Right cardiac atrium (tissue), 5 donors: Measurements from ENCODE around the gene CGB3. TPM values are rescaled to one million over a fixed set of nuclear protein-coding genes. Genes with fewer than 3 reads are reported as not detected.
"Not testable (repeated sequence)": the region's sequence is repeated elsewhere in the genome, so short reads cannot be mapped to it uniquely, and the experiment has no call there.

Source experiments
- ATAC-seq, 2 donors: fragments of 200-7000 bp; cut with Tn5 transposase; one replicate each; pipeline versions ENCODE4 v1.8.0 to v1.9.1; 2020; ENCODE audit warnings: moderate library complexity in 2 of 2, mild to moderate bottlenecking in 1 of 2
- DNase-seq, 3 donors: peaks; one replicate each; pipeline ENCODE4 v3.0.0-alpha.2; 2020
- H3K27ac ChIP-seq: one replicate; pipeline ENCODE4 v1.5.1; 2013; ENCODE audit warnings: mild to moderate bottlenecking, low read length, control low read depth, moderate library complexity
- H3K27me3 ChIP-seq: one replicate; pipeline ENCODE4 v1.6.1; 2013; ENCODE audit not compliant: control insufficient read depth, insufficient read depth
- H3K4me1 ChIP-seq: one replicate; pipeline ENCODE4 v1.6.1; 2013; ENCODE audit warnings: low read length; ENCODE audit not compliant: control insufficient read depth, insufficient read depth
- H3K4me3 ChIP-seq: one replicate; pipeline ENCODE4 v1.5.1; 2013; ENCODE audit warnings: low read length, control low read depth
- H3K9me3 ChIP-seq: one replicate; pipeline ENCODE4 v1.6.1; 2013; ENCODE audit warnings: low read length; ENCODE audit not compliant: control insufficient read depth
- WGBS: extraction: QIAGEN DNeasy Blood & Tissue Kit; methylation state at CpG from one replicate; pipeline ENCODE4 v1.1.7; 2013; 5-methylcytosine and 5-hydroxymethylcytosine counted together
- intact Hi-C, 4 donors: fragments of 100-400 bp; cut with DNase I; formaldehyde crosslinking; loops; one replicate each; pipeline versions ENCODE4 v1.11.0 to v1.14.0; 2022 to 2023
- long read RNA-seq, 4 donors: library from polyadenylated mRNA; unstranded; transcript quantifications; one replicate each; pipeline ENCODE4 v2.0.0, GENCODE V29; 2020 to 2021
- polyA plus RNA-seq: library from polyadenylated mRNA; stranded (reverse); fragments of 200-250 nt; gene quantifications from one replicate; pipeline ENCODE4 v1.2.3, GENCODE V29; 2013
- total RNA-seq, 4 donors: library from RNA; stranded (reverse); fragmentation: NEBNext Ultra II Directional; extraction: Animal tissue kit (Norgen Biotek cat#: 25700); gene quantifications; one replicate each; pipeline ENCODE4 v1.2.1, GENCODE V29; 2021
- donor health status: healthy with polysubstance abuse.
- donor health status: DM: no; HTN: yes; CAD: no.
- donor health status: DM: no; HTN: no; CAD: no.
- donor health status: DM: no; HTN: yes; CAD: no; lungs with severe emphysema.
- donor health status: DM: yes; HTN: yes; CAD: no.

The CGB3 gene
- total RNA-seq (not detected), polyA plus RNA-seq (not detected)
- long read RNA-seq, donor 1: 0 reads
- long read RNA-seq, donor 2: 0 reads
- long read RNA-seq, donor 3, partial matches to known transcripts: 0 of 1 reads
- long read RNA-seq, donor 3, other reads (novel, unspliced or antisense): 1 of 1 reads
- long read RNA-seq, donor 4: 0 reads

GRCh38 chr19:49024233-49024632 lies at the start of gene CGB3:
Gene CGB3 (minus strand): TSS chr19:49024333. CDS start chr19:49023971, 362 bp downstream.
- H3K27me3 ChIP-seq, H3K4me3 ChIP-seq, H3K27ac ChIP-seq, H3K9me3 ChIP-seq, H3K4me1 ChIP-seq, ATAC-seq, intact Hi-C loops: not testable (repeated sequence)
- WGBS: 73% methylated on average over 13 of the region's 15 CpGs
- DNase-seq: peak in 1 of 3 donors; percentile 7

GRCh38 chr19:49071860-49072547 lies 47.9 kb upstream of the CGB3 start:
- Histone ChIP-seq H3K4me1 (peaks cover 2% of the 10 kb centered on the region), H3K27me3 (no peaks in the 10 kb centered on the region), H3K4me3 (peak overlapping the region; percentile 33), H3K9me3 (no peaks in the 10 kb centered on the region), H3K27ac (no peak overlapping the region)
- intact Hi-C loops: no loop called here
- DNase-seq (peak in 1 of 3 donors; percentile 71), ATAC-seq (no peak)
- WGBS: 4% methylated on average over 93 of the region's 93 CpGs

- Histone ChIP-seq H3K4me1 (peaks cover 2% of the 10 kb centered on the region), H3K27ac (no peak overlapping the region), H3K4me3 (no peak overlapping the region), H3K27me3 (no peaks in the 10 kb centered on the region), H3K9me3 (no peaks in the 10 kb centered on the region)
- ATAC-seq: no peak
- WGBS: 96% methylated on average over 21 of the region's 21 CpGs
- DNase-seq: no peak
- intact Hi-C loops: no loop called here
Measured at GRCh38 chr19:49070416-49070815, 46.3 kb upstream of the CGB3 start.

- peaks cover 2% of the 10 kb centered on the region for H3K4me1 ChIP-seq
- 90% methylated on average over 9 of the region's 9 CpGs for WGBS
- no peak overlapping the region for H3K27ac ChIP-seq
- no peaks in the 10 kb centered on the region for H3K9me3 ChIP-seq
- no peaks in the 10 kb centered on the region for H3K27me3 ChIP-seq
- intact Hi-C loops: no loop called here
- DNase-seq (no peak), ATAC-seq (no peak)
- no peak overlapping the region for H3K4me3 ChIP-seq
Measured at GRCh38 chr19:49069026-49069425, 44.9 kb upstream of the CGB3 start.

- DNase-seq: no peak
- Histone ChIP-seq H3K27ac (no peak overlapping the region), H3K4me3 (no peak overlapping the region), H3K4me1 (no peaks in the 10 kb centered on the region), H3K9me3 (no peaks in the 10 kb centered on the region), H3K27me3 (no peaks in the 10 kb centered on the region)
- intact Hi-C loops: no loop called here
- WGBS: 56% methylated on average over 3 of the region's 3 CpGs
- ATAC-seq: no peak
Measured at GRCh38 chr19:49067554-49067953, 43.4 kb upstream of the CGB3 start.

- Histone ChIP-seq H3K9me3 (no peaks in the 10 kb centered on the region), H3K4me1 (no peaks in the 10 kb centered on the region), H3K27ac (no peak overlapping the region), H3K27me3 (no peaks in the 10 kb centered on the region), H3K4me3 (no peak overlapping the region)
- peak; percentile 28 to 59 for ATAC-seq
- WGBS: 31% methylated on average over 12 of the region's 13 CpGs
- no peak for DNase-seq
- intact Hi-C loops: no loop called here
Measured at GRCh38 chr19:49065905-49066512, 41.9 kb upstream of the CGB3 start.

GRCh38 chr19:49064768-49065611 lies 40.9 kb upstream of the CGB3 start, which contains the start of gene NTF4:
Gene NTF4 (minus strand): TSS chr19:49064818. CDS start chr19:49061997, 2,821 bp downstream.
- H3K27me3 ChIP-seq: no peaks in the 10 kb centered on the region
- 3% methylated on average over 53 of the region's 53 CpGs for WGBS
- peak within 1 kb of the TSS; percentile 43 for H3K27ac ChIP-seq
- DNase-seq: peak; percentile 28 to 75 (median 64)
- peak within 1 kb of the TSS; percentile 40 for H3K4me3 ChIP-seq
- intact Hi-C loops: no loop called here
- ATAC-seq: peak; percentile 47 to 56
- H3K9me3 ChIP-seq: no peaks in the 10 kb centered on the region
- H3K4me1 ChIP-seq: no peaks in the 10 kb centered on the region

GRCh38 chr19:49064029-49064629 lies 40.0 kb upstream of the CGB3 start:
- H3K4me1 ChIP-seq: no peaks in the 10 kb centered on the region
- no peak overlapping the region for H3K4me3 ChIP-seq
- WGBS: 55% methylated on average over 10 of the region's 10 CpGs
- H3K27me3 ChIP-seq: no peaks in the 10 kb centered on the region
- ATAC-seq: peak in 1 of 2 donors; percentile 6
- no peak overlapping the region for H3K27ac ChIP-seq
- intact Hi-C loops: no loop called here
- H3K9me3 ChIP-seq: no peaks in the 10 kb centered on the region
- DNase-seq: no peak

- no peak for ATAC-seq
- Histone ChIP-seq H3K27ac (no peak overlapping the region), H3K9me3 (no peaks in the 10 kb centered on the region), H3K4me1 (no peaks in the 10 kb centered on the region), H3K27me3 (no peaks in the 10 kb centered on the region), H3K4me3 (no peak overlapping the region)
- no peak for DNase-seq
- intact Hi-C loops: no loop called here
- WGBS: 72% methylated on average over 25 of the region's 25 CpGs
Measured at GRCh38 chr19:49061445-49061844, 37.3 kb upstream of the CGB3 start.

GRCh38 chr19:49061000-49061399 lies 36.9 kb upstream of the CGB3 start:
- ATAC-seq (no peak), DNase-seq (no peak)
- Histone ChIP-seq H3K4me3 (no peak overlapping the region), H3K4me1 (no peaks in the 10 kb centered on the region), H3K27ac (no peak overlapping the region), H3K9me3 (no peaks in the 10 kb centered on the region), H3K27me3 (no peaks in the 10 kb centered on the region)
- WGBS: 96% methylated on average over 2 of the region's 2 CpGs
- intact Hi-C loops: no loop called here
